HTERT RPE-1 (cell line): ENCODE results near the gene F9.
"Not testable (repeated sequence)": the region's sequence is repeated elsewhere in the genome, so short reads cannot be mapped to it uniquely, and the experiment has no call there.

Source experiments
- in situ Hi-C: fragments of 300-500 bp; cut with MboI; formaldehyde crosslinking; loops from 4 replicates; pipeline ENCODE4 v1.14.3; 2020; ENCODE audit warnings: low sequenced_read_pairs

F9 gene

DNA sequence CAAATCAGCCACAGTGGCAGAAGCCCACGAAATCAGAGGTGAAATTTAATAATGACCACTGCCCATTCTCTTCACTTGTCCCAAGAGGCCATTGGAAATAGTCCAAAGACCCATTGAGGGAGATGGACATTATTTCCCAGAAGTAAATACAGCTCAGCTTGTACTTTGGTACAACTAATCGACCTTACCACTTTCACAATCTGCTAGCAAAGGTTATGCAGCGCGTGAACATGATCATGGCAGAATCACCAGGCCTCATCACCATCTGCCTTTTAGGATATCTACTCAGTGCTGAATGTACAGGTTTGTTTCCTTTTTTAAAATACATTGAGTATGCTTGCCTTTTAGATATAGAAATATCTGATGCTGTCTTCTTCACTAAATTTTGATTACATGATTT, at the start of gene F9:
TSS of gene F9 (plus strand) at position 190 of the 400 bp plus-strand sequence. CDS start at position 216, 26 bp downstream.
- in situ Hi-C loops = no loop called here

GRCh38 chrX:139483699-139484098, 46.8 kb upstream of the F9 start:
- in situ Hi-C loops = no loop called here

- in situ Hi-C loops = no loop called here
Observed at GRCh38 chrX:139484591-139484990, 45.9 kb upstream of the F9 start.

- in situ Hi-C loops = no loop called here
Observed at GRCh38 chrX:139495324-139495723, 35.2 kb upstream of the F9 start.

DNA sequence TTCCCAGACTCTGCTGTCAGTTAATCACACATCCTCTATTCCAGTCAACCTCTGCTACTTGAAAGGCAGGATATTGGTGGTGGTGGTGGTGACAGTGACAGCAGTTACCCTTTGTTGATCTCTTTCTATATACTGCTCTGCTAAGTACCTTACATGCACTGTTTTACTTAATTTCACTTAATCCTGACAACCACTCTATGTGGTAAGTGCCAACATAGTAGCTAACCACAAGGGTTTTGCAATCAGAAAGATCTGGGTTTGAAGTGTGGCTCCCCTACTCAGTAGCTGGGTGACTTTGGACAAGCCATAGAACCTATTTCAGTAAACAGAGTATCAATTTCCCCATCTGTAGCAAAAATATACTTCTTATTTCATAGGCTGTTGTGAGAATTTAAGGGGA, 24.2 kb upstream of the F9 start:
- in situ Hi-C loops = no loop called here

DNA sequence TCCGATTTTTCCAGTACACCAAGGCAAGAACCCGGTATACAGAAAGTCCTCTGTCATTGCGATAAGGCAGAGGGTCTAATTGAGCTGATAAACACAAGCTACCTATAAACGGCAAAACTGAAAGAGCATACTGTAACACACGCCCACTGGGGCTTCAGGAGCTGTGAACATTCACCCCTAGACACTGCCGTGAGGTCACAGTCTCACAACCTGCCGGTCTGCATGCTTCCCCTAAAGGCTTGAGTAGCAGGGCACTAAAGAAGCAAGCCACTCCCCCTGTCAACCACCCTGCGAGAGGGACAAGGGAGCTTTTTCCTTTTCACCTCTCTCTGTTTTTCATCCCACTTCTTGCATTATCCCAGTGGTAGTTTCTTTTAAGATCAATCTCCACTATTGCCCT, 22.4 kb upstream of the F9 start:
- in situ Hi-C loops = no loop called here

GRCh38 chrX:139518475-139518874, 12.1 kb upstream of the F9 start:
- in situ Hi-C loops = no loop called here

GRCh38 chrX:139528829-139529228, 1.7 kb upstream of the F9 start:
- in situ Hi-C loops = not testable (repeated sequence)

DNA sequence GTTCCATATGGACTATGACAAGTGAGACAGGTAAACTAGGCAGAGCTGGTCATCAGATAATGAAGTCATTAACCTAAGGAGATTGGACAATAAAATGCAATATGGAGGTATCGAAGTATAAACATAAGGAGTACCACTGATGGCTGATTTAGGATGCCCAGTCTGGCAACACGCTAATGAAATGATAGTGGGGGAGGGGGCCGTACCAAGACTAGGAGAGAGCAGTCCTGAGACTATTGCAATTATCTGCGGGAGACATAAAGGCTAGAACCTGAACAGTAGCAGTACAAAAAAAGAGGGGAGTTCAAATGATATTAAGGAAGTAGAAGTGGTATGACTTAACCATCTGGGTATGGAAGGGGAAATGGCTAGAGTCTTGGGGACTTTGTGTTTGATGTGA, 2.3 kb downstream of the F9 start:
- in situ Hi-C loops = no loop called here

GRCh38 chrX:139533444-139533843, 2.9 kb downstream of the F9 start:
- in situ Hi-C loops = no loop called here

GRCh38 chrX:139538907-139539790, 8.6 kb downstream of the F9 start:
- in situ Hi-C loops = no loop called here

DNA sequence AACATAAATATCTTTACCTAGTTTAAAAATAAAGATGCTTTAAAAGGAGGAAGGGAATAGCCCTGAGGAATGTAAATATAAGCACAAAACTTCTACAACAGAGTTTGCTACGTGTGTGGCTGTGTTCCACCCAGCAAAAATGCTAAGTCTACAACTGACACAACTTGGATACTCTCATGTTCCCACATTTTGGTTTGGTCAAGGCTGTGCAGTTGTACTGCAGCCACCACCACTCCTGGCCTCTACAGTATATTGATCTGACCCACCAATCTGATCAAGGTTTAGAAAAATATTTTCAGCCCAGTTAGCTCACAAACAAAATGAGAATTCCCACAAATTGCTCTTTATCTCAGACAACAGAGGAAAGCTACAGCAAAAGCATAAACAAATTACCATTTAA, 12.1 kb downstream of the F9 start:
- in situ Hi-C loops = no loop called here

DNA sequence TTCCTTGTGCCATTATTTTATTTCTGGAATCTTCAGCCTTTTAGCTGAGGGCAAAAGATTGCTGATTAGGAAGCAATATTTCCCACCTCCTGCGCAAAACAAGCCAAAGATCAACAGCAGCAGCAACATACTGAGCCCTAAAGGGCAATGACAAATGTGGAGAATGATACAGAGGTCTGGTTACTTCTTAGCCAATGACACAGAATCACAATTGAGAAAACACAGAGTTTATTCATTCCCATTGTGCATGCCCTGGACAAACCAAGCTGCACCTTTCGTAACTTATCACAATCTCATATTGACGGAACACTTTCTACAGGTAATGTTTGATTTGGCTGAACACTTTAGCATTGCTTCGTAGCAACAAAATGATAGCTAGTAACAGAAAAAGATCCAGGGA, 13.4 kb downstream of the F9 start:
- in situ Hi-C loops = no loop called here

DNA sequence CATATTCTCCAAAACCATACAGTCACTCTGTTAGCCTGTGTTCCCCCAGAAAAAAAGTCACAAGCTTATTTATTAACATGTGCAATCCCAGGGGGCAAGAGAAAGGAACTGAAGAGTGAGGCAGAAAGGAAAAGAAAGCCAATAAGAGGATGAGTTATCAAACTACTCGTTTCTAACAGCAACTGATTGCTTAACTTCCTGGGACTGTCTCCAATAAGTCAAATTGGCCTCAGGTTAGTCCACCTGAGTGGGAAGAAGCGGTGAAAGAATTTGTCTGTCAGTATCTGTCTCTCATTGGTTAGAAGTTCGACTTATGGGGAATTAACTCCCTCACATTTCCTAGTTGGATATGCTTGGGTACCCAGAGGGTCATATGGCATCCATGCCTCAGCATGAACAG, 14.1 kb downstream of the F9 start:
- in situ Hi-C loops = no loop called here

DNA sequence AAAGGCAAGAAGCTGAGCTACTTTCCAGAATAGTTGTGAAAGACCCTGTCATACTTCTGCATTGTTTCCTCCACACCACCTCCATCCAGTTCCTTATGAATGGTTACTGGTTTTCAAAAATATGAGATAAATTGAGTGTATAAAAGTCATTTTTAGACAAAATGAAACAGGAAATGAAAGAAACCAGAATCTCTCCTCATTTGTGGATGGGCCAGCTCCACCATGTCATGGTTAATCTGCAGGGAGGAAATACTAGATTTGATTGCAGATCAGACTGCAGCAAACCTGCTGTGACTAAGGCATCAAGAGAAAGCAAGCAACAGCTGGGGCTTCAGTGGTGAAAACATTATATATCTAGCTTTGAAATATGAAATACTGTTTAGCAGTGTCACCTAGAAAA, 23.8 kb downstream of the F9 start:
- in situ Hi-C loops = no loop called here

DNA sequence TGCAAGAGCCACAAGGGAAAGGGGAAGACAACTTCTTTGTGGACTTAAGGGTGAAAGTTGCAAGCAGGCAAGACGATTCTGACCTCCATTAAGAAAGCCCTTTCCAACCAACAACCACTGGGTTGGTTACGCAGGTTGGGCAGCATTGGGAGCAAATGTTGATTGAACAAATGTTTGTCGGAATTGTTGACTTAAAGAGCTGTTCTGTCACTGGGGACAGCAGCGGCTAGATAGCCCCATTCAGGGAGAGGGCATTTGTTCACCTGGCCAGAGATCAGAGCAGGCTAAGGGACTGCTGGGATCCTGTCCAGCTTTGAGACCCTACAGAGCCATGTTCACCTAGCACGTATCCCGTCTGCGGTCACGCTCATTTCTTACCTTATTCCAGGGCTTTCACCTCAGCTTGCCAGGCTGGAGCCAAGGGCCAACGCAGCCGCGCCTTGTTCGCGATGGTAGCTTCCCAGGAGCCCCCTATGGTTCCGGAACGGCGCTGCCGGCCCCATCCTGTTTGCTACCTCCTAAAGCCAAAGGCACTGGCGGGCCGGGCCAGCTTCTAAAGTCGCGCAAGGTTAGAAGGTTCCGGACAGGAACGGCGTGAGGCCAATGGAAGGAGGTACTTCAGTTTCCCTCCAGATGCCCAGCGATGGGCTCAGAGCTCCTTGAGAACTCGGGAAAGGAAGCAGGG, 24.6 kb downstream of the F9 start:
- in situ Hi-C loops = no loop called here

GRCh38 chrX:139559383-139560042, 29.0 kb downstream of the F9 start:
- in situ Hi-C loops = no loop called here

- in situ Hi-C loops = no loop called here
Observed at GRCh38 chrX:139560221-139560620, 29.7 kb downstream of the F9 start.

GRCh38 chrX:139563251-139563650, 32.7 kb downstream of the F9 start:
- in situ Hi-C loops = no loop called here

DNA sequence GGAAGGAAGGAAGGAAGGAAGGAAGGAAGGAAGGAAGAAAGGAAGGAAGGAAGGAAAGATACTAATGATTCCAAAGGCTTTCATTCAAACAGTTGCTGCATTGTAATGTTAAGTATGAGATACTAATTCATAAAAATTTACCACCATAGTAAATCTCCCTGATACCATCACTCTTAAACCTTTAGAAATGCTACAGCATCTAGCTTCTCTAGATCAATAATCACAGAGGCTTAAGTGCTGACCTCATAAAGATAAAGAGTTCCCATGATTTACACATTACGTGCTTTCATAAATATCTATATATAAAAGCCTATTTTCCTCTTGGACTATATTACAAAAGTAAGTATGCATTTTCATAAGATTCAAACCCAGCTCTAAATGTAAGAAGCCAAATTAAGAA, 36.4 kb downstream of the F9 start:
- in situ Hi-C loops = no loop called here

DNA sequence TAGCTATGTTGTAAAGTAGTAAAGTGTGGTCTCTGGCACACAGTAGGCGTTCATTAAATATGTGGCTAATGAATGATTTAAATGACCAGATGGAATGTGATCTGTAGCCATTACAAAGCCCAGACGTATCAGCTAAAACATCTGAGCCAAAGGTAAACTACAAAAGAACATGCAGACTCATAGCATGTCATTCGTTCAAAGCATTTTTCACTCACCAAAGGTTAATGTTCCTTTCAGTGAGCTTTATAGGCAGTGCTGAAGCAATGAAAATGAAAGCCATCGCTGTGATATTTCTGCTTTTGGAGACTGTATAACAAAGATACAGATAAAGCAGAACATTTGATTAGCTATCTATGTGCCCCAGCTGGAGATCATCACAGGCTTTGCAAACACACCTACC, 50.5 kb downstream of the F9 start:
- in situ Hi-C loops = no loop called here

DNA sequence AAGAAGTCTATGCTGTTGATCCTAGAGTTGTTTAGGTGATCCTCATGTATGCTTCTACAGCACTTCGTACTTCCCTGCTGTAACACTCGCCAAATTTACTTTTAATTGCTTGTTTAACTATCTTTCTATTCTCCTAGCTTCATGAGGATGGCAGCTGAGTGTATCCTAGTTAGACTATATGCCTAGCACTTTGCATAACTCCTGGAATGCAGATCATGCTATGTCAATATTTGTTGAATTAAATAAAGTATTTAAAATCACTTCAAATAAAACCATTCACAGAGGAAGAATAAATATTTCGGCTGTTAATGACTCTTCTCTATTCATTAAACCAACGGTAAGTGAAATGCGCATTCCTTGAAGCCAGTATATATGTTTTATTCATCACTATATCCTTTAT, 55.1 kb downstream of the F9 start:
- in situ Hi-C loops = no loop called here
